HG03442 (cell line): Measurements from ENCODE around the gene BCAM.
"Not testable (repeated sequence)": the region's sequence is repeated elsewhere in the genome, so short reads cannot be mapped to it uniquely, and the experiment has no call there.

Experiments
- ATAC-seq: cut with Tn5 transposase; IDR thresholded peaks from one replicate; pipeline ENCODE4 v1.9.1; 2021; ENCODE audit warnings: mild to moderate bottlenecking, moderate library complexity; ENCODE audit not compliant: unreplicated experiment

Gene BCAM

DNA sequence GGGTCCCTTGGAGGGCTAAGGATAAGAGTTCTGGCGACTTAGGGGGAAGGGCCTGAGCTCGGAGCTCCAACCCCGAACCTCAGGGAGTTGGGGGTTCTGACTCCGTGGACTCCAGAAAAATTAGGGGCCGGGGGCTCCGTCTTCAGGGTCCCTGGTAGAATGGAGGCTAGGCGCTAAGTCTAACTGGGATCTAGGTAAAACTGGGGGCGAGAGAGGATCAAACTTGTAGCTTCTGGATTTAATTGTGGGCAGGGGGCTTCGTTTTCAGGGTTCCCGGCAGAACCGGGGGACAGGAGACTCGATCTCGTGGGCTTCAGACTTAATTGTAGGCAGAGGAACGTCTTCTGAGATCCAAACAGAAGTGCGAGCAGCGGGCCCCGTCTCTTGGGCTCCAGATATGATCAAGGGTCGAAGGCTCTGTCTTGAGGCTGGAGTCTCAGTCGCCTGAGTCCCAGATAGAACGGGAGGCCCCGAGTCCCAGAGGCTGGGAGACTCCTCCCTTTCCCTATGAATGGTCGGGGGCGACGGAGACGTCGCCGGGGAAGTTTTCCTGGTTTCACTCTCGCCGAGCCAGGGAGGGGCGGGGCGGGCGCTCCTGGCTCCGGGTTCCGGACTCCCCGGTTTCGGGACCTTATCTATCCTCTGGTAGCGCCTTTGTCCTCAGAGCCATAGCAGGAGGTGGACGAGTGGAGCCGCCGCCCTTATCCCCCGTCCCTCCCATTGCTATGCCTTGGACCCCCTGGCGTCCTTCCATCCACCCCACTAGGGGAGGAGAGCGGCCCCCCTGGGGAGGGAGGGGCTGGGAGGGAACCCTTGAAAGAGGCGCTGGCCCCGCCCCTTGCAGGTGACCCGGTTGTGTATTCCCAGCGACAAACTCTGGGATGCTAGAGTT lies 38.5 kb downstream of the BCAM start:
- no peak for ATAC-seq

DNA sequence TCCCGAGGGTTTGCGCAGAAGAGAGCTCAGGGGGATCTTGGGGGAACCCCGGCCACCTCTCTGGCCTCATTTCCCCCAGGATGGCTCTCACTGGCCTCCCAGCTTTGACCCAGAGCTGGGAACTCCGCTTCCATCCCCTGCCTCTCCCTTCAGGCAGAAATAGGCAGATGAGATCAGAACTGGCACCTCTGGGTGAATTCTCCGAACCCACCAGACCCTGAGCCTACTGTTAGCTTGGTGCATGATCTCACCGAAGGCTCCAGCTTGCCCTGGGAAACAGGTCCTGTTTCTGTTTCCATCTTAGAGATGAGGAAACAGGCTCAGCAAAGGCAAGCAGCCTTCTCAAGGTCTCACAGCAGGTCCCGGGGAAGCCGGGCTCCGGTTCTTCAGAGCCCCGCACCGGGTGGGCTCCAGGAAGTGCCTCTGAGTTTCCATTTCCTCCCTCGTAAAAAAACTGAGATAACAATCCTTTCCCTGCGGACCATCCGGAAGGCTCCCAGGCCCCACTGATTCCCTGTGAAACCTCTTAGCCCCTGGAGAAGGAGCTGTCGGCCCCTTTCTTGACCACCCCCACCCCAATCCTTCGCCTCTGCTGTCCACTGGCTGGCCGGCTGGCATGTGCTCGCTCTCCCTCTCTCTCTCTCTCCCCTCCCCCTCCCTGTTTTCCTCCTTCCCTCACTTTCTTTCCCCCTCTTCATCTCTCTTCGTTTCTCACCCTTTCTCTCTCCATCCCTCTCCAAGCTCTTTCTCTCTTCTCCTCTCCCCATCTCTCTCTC lies 39.3 kb downstream of the BCAM start:
- no peak for ATAC-seq

DNA sequence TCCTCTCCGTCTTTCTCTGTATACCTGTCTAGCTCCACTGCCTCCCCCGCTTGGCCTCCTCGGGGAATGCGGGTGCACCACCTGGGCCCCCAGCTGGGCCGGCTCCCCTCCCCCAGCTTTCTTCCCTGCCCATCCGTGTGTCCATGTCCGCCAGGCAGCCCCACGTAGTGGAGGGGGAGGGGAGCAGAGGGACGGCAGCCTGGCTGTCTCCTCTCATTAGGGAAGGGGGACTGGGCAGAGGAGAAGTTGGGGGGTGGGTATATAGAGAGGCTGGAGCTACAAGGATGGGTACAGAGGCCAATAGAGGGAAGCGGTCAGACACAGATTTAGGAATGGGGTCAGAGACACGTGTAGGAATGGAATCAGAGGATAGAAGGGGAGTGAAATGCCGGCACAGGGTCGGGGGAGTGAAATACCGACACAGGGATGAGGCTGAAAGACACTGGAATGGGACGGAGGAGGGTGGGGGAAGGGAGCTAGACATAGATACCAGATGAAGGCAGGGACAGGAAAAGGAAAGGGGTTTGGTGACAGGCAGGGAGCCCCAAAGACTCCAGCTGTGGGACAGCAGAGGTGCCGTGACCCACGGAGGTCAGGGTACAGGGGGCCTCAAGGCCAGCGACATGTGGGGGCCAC lies 40.0 kb downstream of the BCAM start:
- no peak for ATAC-seq

DNA sequence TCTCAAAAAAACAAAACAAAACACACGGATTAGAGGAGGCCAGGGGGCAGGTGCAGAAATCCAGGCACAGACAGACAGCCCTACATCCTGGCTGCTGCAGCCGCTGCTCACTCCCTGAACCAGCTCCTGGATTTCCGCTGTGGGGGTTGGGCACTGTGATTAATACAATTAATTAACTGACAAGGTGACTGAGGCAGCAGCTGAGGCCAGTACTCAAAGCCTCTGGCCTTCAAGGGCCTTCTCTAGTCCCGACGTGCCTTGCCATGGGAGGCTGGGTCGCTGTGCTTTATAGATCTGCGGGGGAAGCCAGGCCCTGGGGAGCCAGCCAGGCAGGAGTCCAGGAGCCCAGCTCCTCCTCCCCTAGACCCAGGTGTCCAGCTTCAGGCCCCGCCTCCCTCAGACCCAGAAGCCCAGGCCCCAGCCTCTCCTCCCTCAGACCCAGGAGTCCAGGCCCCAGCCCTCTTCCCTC lies 41.8 kb downstream of the BCAM start:
- ATAC-seq, result no peak

DNA sequence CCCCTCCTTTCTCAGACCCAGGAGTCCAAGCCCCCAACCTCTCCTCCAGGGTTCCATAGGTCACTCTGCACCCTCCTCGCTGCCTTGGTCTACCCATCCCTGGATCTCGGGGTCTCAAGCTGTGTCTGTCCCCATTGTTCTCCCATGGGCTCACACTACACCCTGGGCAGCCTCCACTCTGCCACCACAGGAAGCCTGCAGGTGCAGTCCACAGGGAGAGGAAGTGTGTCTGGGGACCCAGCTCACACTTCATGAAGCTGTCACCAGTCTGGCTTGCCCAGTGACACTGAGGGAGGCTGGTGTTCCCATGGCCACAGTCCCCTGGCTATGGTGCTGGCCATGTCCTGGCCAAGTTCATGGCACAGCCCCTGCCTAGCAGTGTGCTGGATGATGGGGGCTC lies 42.5 kb downstream of the BCAM start:
- ATAC-seq, result no peak

DNA sequence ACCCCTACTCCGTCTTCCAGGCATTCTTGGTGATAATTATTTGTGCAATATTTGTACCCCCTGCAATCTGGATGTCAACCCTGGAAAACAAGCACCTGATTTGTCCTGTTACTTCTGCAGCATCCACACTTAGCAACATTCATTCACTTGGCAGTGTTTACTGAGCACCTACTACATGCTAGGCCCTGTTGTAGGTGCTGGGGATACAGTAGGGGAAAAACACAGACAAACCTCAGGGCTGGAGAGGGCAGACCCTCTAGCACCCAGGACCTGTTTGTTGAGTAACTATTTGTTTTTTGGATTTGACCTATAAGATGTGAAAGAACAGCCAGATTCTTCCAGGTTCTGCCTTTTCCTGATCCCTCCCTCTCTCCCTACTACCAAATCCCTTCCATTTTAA lies 46.7 kb downstream of the BCAM start:
- ATAC-seq, result no peak

DNA sequence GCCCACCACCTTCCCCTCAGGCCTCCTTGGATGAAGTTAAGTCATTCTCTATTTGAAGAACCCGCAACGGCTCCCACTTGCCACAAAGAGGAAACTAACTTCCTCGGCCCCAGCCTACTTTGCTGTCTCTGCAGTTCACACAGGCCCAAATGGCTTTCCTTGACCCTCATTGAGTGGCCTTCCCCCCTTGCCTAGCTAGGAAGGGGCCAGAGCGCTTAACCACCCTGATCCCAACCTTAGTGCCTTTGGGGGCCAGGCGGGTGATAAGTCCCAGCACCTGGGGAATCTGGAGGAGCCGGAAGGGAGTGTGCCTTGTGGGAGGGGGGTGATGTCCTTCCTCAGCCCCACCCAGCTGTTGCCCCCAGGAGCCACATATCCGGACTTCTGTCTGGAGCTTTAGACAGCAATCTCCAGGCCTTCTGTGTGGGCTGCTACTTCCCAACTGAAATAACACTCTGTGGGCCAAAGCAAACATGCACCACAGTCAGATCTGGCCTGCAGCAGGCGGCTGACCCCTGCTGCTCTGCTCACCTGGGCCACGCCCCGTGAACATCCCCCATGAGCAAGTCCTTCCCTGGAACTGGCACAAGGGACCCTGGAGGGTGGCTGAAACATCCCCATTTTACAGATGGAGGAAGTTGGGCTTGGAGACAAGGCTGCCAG lies 47.6 kb downstream of the BCAM start:
- no peak for ATAC-seq

DNA sequence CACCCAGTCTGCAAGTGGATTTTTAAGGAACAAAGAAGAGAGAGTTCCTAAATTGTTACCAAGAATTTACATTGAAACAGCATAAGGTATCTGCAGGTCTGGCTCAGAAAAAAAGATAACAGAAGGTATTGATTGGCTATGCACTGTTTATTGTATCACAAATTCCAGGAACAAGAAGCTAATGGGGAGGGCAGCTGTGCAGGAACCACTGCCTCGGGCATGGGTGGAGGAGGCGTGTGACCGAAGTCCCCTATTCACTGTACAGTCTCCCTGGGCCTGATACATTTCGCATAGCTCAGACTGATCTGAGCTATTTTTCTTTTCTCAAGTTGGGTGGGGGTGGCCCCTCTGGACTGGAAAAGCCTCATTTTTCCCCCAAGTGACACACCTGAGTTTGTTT lies 48.9 kb downstream of the BCAM start:
- no peak for ATAC-seq

DNA sequence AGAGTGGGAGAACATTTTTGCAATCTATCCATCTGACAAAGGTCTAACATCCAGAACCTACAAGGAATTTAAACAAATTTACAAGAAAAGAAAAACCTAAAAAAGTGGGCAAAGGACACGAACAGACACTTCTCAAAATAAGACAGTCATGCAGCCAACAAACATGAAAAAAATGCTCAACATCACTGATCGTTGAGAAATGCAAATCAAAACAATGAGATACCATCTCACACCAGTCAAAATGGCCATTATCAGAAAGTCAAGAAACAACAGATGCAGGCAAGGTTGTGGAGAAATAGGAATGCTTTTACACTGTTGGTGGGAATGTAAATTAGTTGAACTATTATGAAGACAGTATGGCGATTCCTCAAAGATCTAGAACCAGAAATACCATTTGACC lies 52.7 kb downstream of the BCAM start:
- ATAC-seq, result not testable (repeated sequence)

DNA sequence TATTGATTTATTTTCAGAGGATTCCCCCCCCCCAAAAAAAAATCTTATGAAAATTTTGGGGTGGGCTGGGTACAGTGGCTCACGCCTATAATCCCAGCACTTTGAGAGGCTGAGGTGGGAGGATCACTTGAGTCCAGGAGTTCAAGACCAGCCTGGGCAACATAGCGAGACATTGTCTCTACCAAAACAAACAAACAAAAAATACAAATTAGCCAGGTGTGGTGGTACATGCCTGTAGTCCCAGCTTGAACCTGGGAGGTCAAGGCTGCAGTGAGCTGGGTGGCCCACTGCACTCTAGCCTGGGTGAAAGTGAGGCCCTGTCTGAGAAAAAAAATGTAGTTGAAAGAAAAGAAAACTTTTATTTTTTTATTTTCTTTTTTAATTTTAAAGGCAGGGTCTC lies 55.1 kb downstream of the BCAM start:
- ATAC-seq, result no peak

DNA sequence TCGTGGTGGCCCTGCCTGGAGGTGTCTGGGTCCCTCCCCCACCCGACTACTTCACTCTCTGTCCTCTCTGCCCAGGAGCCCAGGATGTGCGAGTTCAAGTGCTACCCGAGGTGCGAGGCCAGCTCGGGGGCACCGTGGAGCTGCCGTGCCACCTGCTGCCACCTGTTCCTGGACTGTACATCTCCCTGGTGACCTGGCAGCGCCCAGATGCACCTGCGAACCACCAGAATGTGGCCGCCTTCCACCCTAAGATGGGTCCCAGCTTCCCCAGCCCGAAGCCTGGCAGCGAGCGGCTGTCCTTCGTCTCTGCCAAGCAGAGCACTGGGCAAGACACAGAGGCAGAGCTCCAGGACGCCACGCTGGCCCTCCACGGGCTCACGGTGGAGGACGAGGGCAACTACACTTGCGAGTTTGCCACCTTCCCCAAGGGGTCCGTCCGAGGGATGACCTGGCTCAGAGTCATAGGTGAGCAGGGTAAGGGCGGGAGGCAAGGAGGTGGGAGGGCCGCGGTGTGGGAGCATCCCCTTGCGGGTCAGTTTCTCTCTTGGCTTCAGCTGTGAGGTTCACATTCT lies 56.4 kb downstream of the BCAM start:
- no peak for ATAC-seq

DNA sequence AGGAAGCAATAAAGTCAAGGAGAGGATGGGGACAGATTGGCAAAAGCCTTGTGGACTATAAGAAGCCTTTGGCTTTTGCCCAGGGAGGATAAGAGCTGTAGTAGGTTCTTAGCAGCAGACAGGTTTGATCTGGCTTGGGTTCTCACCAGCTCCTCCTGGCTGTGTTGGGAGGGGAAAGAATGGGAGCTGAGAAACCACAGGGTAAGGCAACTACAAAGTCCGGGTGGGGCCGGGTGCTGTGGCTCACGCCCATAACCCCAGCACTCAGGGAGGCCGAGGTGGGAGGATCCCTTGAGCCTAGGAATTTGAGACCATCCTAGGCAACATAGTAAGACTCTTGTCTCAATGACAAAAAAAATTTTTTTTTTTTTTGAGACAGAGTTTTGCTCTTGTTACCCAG lies 57.8 kb downstream of the BCAM start:
- ATAC-seq, result no peak

DNA sequence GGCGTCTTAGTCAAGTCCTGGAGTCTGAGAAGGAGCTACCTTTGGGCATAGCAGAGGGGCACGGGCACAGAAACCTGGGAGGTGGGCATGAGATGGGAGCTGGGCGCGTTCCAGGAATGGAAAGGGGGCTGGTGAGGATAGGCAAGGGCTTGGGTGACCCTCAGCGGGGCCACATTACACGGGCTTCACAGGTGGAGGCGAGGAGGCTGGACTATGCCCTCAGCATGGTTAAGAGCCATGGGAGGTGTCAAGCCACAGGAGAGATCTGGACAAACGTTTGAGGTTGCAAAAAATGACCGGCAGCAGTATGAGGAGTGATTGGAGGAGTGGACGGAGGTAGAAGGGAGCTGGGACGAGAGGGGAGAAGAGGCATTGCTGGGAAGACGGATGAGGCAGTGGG lies 58.7 kb downstream of the BCAM start:
- ATAC-seq, result no peak

DNA sequence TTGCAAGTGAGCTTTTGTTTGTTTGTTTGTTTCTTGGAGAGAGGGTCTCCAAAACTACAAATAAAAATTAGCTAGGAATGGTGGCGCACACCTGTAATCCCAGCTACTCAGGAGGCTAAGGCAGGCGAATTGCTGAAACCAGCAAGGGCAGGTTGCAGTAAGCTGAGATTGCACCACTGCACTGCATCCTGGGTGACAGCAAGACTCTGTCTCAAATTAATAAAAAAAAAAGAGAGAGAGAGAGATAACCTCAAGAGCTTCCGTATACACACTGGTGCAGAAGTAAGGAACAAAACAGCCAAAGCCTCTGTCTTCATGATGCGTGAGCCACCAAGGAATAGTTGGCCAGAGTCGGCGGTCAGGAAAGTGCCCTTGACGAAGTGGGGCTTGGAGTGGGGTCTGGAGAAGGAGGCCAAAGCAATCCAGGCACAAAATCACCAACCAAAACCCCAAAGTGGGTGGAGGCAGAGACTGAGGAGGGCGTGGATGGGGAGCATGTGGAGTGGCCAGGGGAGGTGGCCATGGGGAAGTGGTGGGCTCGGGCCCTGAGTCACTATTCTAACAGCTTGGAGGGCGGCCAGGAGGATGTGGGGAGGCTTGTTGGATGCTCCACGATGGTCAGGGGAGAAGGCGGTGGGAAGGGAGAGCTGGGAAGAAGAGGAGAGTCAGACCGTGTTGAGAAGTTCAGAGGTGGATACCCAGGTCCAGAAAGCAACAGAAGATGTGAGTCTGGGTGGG lies 61.0 kb downstream of the BCAM start:
- ATAC-seq, result no peak
